ENCODE measurements around the gene PRSS50.
A peak's percentile ranks its signal among the peaks of the same experiment; 100 is the strongest.

PRSS50 gene

DNA sequence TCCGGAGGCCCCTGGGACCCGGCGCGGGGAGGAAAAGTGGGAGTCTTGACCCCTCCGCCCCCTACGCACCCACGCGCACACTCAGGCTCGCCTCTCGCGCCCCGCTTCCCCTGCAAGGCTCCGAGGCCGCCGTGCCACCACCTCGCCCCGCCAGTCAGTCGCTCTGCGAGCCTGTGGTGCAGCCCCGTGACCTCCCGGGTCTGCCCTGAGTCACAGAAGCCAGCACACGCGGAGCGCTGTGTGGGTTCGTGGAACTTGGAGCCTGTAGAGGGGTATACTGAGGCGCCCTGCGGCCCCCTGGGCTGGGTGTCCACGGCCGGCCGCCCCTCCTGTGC is 23.8 kb downstream of the PRSS50 start:
- TF ChIP-seq ZBTB7A (IDR thresholded peaks at IDR 0.05; ENCODE audit: low read depth) (no peak), FOXM1 (IDR thresholded peaks at IDR 0.05; ENCODE audit: borderline replicate concordance, low read depth) (no peak), CREB1 (IDR thresholded peaks at IDR 0.05; ENCODE audit: low read depth) (no peak), RAD21 (IDR thresholded peaks at IDR 0.05; ENCODE audit: low read depth) (no peak), YY1 (IDR thresholded peaks at IDR 0.05; ENCODE audit: low read depth) (no peak), TCF12 (IDR thresholded peaks at IDR 0.05; ENCODE audit: low read depth) (no peak), EP300 (IDR thresholded peaks at IDR 0.05; ENCODE audit: borderline replicate concordance) (no peak), CEBPB (IDR thresholded peaks at IDR 0.05) (no peak), EGR1 (IDR thresholded peaks at IDR 0.05) (no peak), NFIC (IDR thresholded peaks at IDR 0.05) (no peak), TEAD4 (IDR thresholded peaks at IDR 0.05) (no peak)
- TF ChIP-seq, protein P1, sequence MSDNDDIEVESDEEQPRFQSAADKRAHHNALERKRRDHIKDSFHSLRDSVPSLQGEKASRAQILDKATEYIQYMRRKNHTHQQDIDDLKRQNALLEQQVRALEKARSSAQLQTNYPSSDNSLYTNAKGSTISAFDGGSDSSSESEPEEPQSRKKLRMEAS (IDR thresholded peaks at IDR 0.05): no peak; the same call in 1 of the 2 replicates
- TF ChIP-seq, protein P2, sequence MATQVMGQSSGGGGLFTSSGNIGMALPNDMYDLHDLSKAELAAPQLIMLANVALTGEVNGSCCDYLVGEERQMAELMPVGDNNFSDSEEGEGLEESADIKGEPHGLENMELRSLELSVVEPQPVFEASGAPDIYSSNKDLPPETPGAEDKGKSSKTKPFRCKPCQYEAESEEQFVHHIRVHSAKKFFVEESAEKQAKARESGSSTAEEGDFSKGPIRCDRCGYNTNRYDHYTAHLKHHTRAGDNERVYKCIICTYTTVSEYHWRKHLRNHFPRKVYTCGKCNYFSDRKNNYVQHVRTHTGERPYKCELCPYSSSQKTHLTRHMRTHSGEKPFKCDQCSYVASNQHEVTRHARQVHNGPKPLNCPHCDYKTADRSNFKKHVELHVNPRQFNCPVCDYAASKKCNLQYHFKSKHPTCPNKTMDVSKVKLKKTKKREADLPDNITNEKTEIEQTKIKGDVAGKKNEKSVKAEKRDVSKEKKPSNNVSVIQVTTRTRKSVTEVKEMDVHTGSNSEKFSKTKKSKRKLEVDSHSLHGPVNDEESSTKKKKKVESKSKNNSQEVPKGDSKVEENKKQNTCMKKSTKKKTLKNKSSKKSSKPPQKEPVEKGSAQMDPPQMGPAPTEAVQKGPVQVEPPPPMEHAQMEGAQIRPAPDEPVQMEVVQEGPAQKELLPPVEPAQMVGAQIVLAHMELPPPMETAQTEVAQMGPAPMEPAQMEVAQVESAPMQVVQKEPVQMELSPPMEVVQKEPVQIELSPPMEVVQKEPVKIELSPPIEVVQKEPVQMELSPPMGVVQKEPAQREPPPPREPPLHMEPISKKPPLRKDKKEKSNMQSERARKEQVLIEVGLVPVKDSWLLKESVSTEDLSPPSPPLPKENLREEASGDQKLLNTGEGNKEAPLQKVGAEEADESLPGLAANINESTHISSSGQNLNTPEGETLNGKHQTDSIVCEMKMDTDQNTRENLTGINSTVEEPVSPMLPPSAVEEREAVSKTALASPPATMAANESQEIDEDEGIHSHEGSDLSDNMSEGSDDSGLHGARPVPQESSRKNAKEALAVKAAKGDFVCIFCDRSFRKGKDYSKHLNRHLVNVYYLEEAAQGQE (IDR thresholded peaks at IDR 0.05; ENCODE audit: low read depth): no peak

DNA sequence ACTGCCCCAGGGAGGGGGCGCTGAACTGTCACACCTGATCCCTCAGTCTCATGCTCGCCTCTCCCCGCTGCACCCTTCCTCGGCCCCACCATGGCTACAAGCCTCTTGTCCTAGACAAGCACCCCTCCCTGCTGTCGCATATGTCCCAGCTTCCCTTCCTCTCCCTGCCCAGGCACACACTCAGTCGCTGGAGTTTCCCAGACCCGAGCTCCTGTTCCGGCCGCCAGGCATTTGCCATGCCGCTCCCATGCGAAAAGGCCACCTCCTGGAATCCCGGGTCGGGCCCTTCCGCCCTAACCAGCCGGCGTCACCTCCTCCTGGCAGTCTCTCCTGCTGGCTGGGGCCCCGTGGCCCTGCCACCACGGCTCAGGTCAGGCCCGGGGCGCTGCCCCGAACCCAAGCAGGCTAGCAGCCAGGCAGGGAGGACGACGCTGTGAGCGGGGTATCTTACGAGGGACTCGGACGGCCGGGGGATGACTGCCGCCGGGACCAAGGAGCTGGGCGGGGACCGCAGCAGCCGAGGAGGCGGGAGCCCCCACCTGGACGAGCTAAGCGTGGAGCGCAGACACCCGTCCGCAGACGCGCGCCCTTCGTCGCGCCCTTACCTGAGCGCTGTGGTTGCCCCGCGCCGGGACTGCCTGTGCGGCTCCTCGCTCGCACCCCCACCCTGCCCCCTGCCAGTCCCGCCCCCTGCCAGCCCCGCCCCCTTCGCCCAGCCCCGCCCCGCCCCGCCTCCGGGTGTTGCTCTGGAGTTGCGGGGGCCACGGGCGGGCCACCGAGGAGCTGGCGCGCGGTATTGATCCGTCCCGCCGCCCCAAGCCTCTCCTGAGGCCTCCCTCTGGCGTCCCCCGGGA is 24.4 kb downstream of the PRSS50 start, which contains the start of gene ALS2CL:
Gene ALS2CL (minus strand): TSS at position 642 of the 854 bp plus-strand sequence. CDS start 4,239 bp downstream, outside the sequence.
- TF ChIP-seq, protein P1 (IDR thresholded peaks at IDR 0.05): peak; percentile 43
- TF ChIP-seq TCF12 (IDR thresholded peaks at IDR 0.05; ENCODE audit: low read depth): no peak; the same call in none of the 2 replicates
- peak; percentile 33; the same call in 1 of the 2 replicates for TF ChIP-seq TAF1 (IDR thresholded peaks at IDR 0.05; ENCODE audit: low read depth)
- TF ChIP-seq CREB1 (IDR thresholded peaks at IDR 0.05; ENCODE audit: low read depth): 0 out of 2 replicates have a peak, but pooled peaks have one; percentile 9
- TF ChIP-seq ZBTB7A (IDR thresholded peaks at IDR 0.05; ENCODE audit: low read depth): no peak; the same call in none of the 2 replicates
- TF ChIP-seq EGR1 (IDR thresholded peaks at IDR 0.05): no peak
- no peak for TF ChIP-seq TEAD4 (IDR thresholded peaks at IDR 0.05)

DNA sequence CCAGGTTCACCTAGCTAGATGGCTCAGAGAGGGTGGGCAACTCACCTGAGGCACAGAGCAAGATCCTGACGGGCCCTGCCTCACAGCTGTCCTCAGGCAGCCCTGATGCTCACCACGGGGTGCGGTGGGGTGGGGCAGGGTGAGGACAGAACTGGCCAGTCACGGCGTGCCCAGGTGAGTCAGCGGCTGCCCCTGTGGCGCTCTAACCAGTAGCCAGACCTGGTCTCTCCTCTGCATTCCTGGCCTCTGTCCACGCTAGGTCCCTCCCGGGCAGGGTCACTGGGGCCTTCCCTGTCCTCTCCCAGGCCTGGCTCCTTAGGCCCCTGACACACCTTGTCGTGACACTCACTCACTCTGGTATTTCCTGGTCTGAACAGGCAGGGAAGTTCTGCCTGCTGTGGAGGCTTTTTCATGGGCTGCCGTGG is 25.1 kb downstream of the PRSS50 start:
- peak; percentile 81 for TF ChIP-seq EP300 (IDR thresholded peaks at IDR 0.05; ENCODE audit: borderline replicate concordance)
- no peak for TF ChIP-seq RAD21 (IDR thresholded peaks at IDR 0.05; ENCODE audit: low read depth)
- TF ChIP-seq, protein P3, sequence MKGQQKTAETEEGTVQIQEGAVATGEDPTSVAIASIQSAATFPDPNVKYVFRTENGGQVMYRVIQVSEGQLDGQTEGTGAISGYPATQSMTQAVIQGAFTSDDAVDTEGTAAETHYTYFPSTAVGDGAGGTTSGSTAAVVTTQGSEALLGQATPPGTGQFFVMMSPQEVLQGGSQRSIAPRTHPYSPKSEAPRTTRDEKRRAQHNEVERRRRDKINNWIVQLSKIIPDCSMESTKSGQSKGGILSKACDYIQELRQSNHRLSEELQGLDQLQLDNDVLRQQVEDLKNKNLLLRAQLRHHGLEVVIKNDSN (IDR thresholded peaks at IDR 0.05): peak; percentile 63
- TF ChIP-seq TAF1 (IDR thresholded peaks at IDR 0.05; ENCODE audit: low read depth): peak; percentile 41; the same call in 1 of the 2 replicates
- TF ChIP-seq, protein P1 (IDR thresholded peaks at IDR 0.05): peak; percentile 65
- peak; percentile 82 for TF ChIP-seq NFIC (IDR thresholded peaks at IDR 0.05)
- no peak for TF ChIP-seq EGR1 (IDR thresholded peaks at IDR 0.05)
- peak; percentile 64; the same call in 1 of the 2 replicates for TF ChIP-seq YY1 (IDR thresholded peaks at IDR 0.05; ENCODE audit: low read depth)
- no peak; the same call in 1 of the 2 replicates for TF ChIP-seq CEBPB (IDR thresholded peaks at IDR 0.05)
- TF ChIP-seq ZBTB7A (IDR thresholded peaks at IDR 0.05; ENCODE audit: low read depth): peak; percentile 57; the same call in 1 of the 2 replicates
- TF ChIP-seq TEAD4 (IDR thresholded peaks at IDR 0.05): peak; percentile 93
- TF ChIP-seq FOXM1 (IDR thresholded peaks at IDR 0.05; ENCODE audit: borderline replicate concordance, low read depth): no peak
- 0 out of 2 replicates have a peak, but pooled peaks have one; percentile 6 for TF ChIP-seq CREB1 (IDR thresholded peaks at IDR 0.05; ENCODE audit: low read depth)
- TF ChIP-seq, protein P2 (IDR thresholded peaks at IDR 0.05; ENCODE audit: low read depth): no peak
- peak; percentile 86 for TF ChIP-seq TCF12 (IDR thresholded peaks at IDR 0.05; ENCODE audit: low read depth)

DNA sequence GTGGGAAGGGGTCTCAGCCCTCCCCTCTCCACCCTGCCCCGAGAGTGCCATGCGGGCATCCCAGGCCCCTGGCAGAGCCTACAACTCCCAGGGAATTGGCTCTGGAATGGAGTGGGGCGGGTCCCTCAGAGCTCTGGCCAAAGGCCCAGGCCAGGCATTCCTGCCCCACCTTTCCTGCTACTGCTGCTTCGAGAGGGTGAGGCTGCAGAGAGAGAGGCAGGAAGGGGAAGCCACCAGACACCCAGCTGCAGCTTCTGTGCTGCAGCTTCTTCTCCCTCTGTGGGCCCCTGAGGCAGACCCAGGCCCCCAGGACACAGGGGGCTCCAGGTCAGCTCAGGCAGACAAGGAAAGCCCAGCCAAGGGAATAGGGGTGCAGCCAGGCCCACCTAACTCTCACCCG is 26.9 kb downstream of the PRSS50 start:
- TF ChIP-seq YY1 (IDR thresholded peaks at IDR 0.05; ENCODE audit: low read depth) (no peak), TEAD4 (IDR thresholded peaks at IDR 0.05) (peak; percentile 74), CREB1 (IDR thresholded peaks at IDR 0.05; ENCODE audit: low read depth) (no peak), EP300 (IDR thresholded peaks at IDR 0.05; ENCODE audit: borderline replicate concordance) (no peak), CEBPB (IDR thresholded peaks at IDR 0.05) (no peak), TCF12 (IDR thresholded peaks at IDR 0.05; ENCODE audit: low read depth) (no peak; the same call in 1 of the 2 replicates), EGR1 (IDR thresholded peaks at IDR 0.05) (no peak), FOXM1 (IDR thresholded peaks at IDR 0.05; ENCODE audit: borderline replicate concordance, low read depth) (no peak), RAD21 (IDR thresholded peaks at IDR 0.05; ENCODE audit: low read depth) (no peak), ZBTB7A (IDR thresholded peaks at IDR 0.05; ENCODE audit: low read depth) (0 out of 2 replicates have a peak, but pooled peaks have one; percentile 51), NFIC (IDR thresholded peaks at IDR 0.05) (peak; percentile 67; the same call in 1 of the 2 replicates)
- TF ChIP-seq, protein P3 (IDR thresholded peaks at IDR 0.05): no peak
- TF ChIP-seq, protein P1 (IDR thresholded peaks at IDR 0.05): no peak
- TF ChIP-seq, protein P2 (IDR thresholded peaks at IDR 0.05; ENCODE audit: low read depth): no peak

Data from Ishikawa (cell line).